ENCODE data around the gene WDR91.
A peak's percentile ranks its signal among the peaks of the same experiment; 100 is the strongest.

Gene WDR91

DNA sequence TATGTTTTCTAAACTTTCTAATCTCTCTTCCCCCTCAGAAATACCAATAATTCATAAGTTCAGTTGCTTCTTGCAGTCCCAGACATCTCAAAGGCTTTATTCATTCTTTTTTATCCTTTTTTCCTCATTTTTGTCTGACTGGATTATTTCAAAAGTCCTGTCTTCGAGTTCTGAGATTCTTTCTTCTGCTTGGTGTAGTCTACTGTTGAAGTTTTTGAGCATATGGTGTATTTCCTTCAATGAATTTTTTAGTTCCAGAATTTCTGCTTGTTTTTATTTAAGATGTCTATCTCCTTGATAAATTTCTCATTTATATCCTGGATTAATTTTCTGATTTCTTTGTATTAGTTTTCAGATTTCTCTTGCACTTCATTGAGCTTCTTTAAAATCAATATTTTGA lies 55.0 kb downstream of the WDR91 start:
- H3K4me3 ChIP-seq (ENCODE audit: low read depth, low read length) = no peak overlapping the region
- TF ChIP-seq, protein P1, sequence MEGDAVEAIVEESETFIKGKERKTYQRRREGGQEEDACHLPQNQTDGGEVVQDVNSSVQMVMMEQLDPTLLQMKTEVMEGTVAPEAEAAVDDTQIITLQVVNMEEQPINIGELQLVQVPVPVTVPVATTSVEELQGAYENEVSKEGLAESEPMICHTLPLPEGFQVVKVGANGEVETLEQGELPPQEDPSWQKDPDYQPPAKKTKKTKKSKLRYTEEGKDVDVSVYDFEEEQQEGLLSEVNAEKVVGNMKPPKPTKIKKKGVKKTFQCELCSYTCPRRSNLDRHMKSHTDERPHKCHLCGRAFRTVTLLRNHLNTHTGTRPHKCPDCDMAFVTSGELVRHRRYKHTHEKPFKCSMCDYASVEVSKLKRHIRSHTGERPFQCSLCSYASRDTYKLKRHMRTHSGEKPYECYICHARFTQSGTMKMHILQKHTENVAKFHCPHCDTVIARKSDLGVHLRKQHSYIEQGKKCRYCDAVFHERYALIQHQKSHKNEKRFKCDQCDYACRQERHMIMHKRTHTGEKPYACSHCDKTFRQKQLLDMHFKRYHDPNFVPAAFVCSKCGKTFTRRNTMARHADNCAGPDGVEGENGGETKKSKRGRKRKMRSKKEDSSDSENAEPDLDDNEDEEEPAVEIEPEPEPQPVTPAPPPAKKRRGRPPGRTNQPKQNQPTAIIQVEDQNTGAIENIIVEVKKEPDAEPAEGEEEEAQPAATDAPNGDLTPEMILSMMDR (IDR thresholded peaks at IDR 0.05; ENCODE audit: insufficient read depth, low read depth, low read length, missing control alignments) = no peak

DNA sequence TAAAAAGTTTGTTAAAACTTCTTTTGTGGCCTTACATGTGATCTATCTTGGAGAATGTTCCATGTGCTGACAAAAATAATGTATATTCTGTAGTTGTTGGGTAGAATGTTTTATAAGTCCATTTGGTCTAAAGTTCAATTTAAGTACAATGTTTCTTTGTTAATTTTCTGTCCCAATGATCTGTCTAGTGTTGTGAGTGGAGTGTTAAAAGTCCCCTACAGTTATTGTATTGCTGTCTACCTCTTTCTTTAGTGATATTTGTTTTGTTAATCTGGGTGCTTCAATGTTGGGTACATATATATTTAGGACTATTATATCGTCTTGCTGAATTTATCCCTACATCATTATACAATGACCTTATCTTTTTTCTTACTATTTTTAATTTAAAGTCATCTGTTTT lies 56.6 kb downstream of the WDR91 start:
- H3K4me3 ChIP-seq (ENCODE audit: low read depth, low read length) = no peak overlapping the region
- no peak for DNase-seq (ENCODE audit: low read depth)
- TF ChIP-seq, protein P1 (IDR thresholded peaks at IDR 0.05; ENCODE audit: insufficient read depth, low read depth, low read length, missing control alignments) = no peak

More for the DNA sequence above, 55.0 kb downstream of the WDR91 start:
- no peak for DNase-seq (ENCODE audit: low read depth)

DNA sequence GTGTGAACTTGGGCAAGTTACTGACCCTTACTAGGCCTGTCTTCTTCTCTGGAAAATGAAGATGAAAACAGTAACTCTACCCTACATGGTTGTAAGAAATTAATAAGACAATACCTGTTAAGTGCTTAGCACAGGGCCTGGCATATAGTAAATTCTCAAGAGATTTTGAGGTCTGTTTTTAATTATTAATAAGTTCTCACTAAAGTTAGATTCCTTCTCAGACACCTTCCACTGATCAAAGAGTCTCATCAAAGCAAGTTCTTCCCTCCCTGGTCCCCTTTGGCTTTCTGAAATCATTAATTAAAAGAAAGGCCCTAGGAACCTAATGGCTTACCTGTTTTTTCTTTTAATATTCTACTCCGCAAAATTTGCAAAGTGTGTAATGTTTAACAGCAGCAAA lies 58.9 kb downstream of the WDR91 start:
- no peak for DNase-seq (ENCODE audit: low read depth)
- H3K4me3 ChIP-seq (ENCODE audit: low read depth, low read length) = no peak overlapping the region
- TF ChIP-seq, protein P1 (IDR thresholded peaks at IDR 0.05; ENCODE audit: insufficient read depth, low read depth, low read length, missing control alignments) = no peak

DNA sequence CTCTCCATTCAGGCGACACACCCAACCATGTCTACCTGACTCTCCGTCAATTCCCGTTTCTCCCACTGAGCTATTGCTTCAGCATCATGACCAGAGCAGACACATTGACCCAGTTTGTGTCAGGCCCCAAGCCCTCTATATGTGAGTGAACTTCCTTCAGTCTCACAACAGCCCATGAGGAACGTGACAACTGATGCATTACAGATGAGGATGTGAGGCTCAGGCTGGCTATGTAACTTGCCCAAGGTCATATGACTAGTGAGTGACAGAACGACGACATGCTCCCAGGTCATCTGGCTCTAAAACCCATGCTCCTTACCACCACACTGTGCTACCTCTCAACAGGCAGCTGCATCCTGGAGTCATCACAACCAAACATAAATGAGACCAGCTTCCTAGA lies 59.8 kb downstream of the WDR91 start:
- TF ChIP-seq, protein P1 (IDR thresholded peaks at IDR 0.05; ENCODE audit: insufficient read depth, low read depth, low read length, missing control alignments) = no peak
- H3K4me3 ChIP-seq (ENCODE audit: low read depth, low read length) = peak overlapping the region; percentile 12; the same call in 1 of the 2 replicates
- peak; percentile 45 for DNase-seq (ENCODE audit: low read depth)

DNA sequence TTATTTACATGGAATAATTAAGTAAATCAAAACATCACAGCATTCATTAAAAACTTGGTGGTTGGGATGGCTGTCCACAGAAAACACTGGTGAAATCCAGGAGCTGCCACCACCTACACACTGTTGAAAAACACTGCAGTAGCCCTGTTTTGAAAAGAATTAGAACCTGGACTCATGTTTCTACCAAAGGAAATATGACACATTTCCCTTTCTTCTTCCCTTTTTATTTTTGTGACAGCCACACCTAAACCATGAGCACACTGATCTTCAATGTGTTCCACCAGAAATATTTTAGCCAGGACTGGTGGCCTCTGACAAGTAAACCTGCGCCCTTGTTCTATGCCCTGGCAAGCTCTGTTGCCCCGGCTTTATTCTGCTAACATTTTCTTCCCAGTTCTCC lies 60.2 kb downstream of the WDR91 start:
- TF ChIP-seq, protein P1 (IDR thresholded peaks at IDR 0.05; ENCODE audit: insufficient read depth, low read depth, low read length, missing control alignments) = no peak
- H3K4me3 ChIP-seq (ENCODE audit: low read depth, low read length) = peak overlapping the region; percentile 87
- no peak for DNase-seq (ENCODE audit: low read depth)

DNA sequence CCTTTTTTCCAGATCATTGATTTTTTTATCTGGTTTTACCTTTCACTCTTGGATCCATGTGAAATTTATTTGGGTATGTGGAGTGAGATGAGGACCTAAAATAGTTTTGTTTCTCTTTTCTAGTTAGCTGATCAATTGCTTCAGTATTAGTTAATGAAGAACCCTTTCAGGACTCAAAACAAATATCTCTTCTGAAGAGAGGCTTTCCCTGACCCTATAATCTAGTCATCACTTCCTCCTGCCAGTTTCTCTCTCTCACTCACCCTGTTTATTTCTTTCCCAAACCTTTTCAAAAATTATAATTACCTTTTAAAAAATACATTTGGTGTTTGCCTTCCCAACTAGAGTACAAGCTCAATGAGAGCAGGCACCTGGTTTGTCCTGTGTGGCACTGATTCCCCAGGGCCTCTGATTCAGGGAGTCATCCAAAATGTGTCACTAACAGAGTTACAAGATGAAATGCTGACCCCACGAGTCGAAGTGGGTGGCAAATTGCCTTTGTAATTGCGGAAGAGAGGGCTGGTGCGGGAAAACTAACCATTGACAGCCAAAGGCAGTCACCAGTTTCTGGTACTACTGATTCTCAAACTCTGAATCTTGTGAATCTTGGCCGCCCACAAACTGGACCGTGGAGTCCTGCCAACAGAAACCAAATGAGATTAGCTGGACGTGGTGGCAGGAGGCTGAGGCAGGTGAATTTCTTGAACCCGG lies 61.1 kb downstream of the WDR91 start:
- no peak for DNase-seq (ENCODE audit: low read depth)
- H3K4me3 ChIP-seq (ENCODE audit: low read depth, low read length) = peak overlapping the region; percentile 87
- TF ChIP-seq, protein P1 (IDR thresholded peaks at IDR 0.05; ENCODE audit: insufficient read depth, low read depth, low read length, missing control alignments) = no peak
